DND-41 (cell line): ENCODE measurements around the gene LTBP1.

Experiments used
- ATAC-seq: fragments of 200-7000 bp; cut with Tn5 transposase; 3 replicates; pipeline ENCODE4 v1.9.1; 2021; ENCODE audit warnings: low read depth; ENCODE audit not compliant: insufficient read depth
- DNase-seq: peaks from one replicate; pipeline ENCODE4 v3.0.0-alpha.2; 2020
- H2AFZ ChIP-seq: 2 replicates; pipeline ENCODE4 v1.6.0; 2012; ENCODE audit warnings: low read depth, low read length
- H3K27ac ChIP-seq: 2 replicates; pipeline ENCODE4 v1.5.1; 2012; ENCODE audit warnings: low read length, inconsistent platforms
- H3K27me3 ChIP-seq: fragments of 200-600 bp; sonication (generic); 2 replicates; pipeline ENCODE4 v1.6.0; 2012; ENCODE audit warnings: low read length, mild to moderate bottlenecking, inconsistent platforms; ENCODE audit not compliant: insufficient read depth, poor library complexity
- H3K36me3 ChIP-seq: 2 replicates; pipeline ENCODE4 v1.5.1; 2012; ENCODE audit warnings: low read length, inconsistent platforms; ENCODE audit not compliant: insufficient read depth
- H3K4me1 ChIP-seq: 2 replicates; pipeline ENCODE4 v1.5.1; 2012; ENCODE audit warnings: mild to moderate bottlenecking, low read length; ENCODE audit not compliant: insufficient read depth
- H3K4me2 ChIP-seq: 2 replicates; pipeline ENCODE4 v1.6.0; 2012; ENCODE audit warnings: mild to moderate bottlenecking, moderate library complexity, low read length, inconsistent platforms; ENCODE audit not compliant: insufficient read depth
- H3K4me3 ChIP-seq, 2 experiments: fragments of 200-600 bp in 1 of 2; shearing (Covaris generic) in 1 of 2; 2 replicates each; pipeline ENCODE4 v1.5.1; 2012 to 2016; ENCODE audit warnings: inconsistent platforms in 2 of 2, low read length in 2 of 2, mild to moderate bottlenecking in 2 of 2, low read depth in 1 of 2, moderate library complexity in 1 of 2
- H3K79me2 ChIP-seq: 2 replicates; pipeline ENCODE4 v1.6.0; 2012; ENCODE audit warnings: low read length, inconsistent platforms; ENCODE audit not compliant: insufficient read depth
- H3K9ac ChIP-seq: 2 replicates; pipeline ENCODE4 v1.6.0; 2012; ENCODE audit warnings: low read depth, mild to moderate bottlenecking, inconsistent platforms, low read length, moderate library complexity
- H3K9me3 ChIP-seq: 2 replicates; pipeline ENCODE4 v1.5.1; 2012; ENCODE audit warnings: low read length, moderate library complexity, mild to moderate bottlenecking, inconsistent platforms; ENCODE audit not compliant: insufficient read depth, severe bottlenecking
- H4K20me1 ChIP-seq: 2 replicates; pipeline ENCODE4 v1.6.0; 2012; ENCODE audit warnings: low read length; ENCODE audit not compliant: insufficient read depth
- CTCF ChIP-seq: IDR thresholded peaks from 2 replicates; pipeline ENCODE4 v1.5.1; 2012; ENCODE audit warnings: borderline replicate concordance, low read length, moderate library complexity, mild to moderate bottlenecking; ENCODE audit not compliant: poor library complexity, severe bottlenecking; ENCODE audit errors: extremely low read depth
- EZH2 ChIP-seq: IDR thresholded peaks from 3 replicates; pipeline ENCODE4 v1.6.1; 2012; ENCODE audit warnings: borderline replicate concordance, low read depth, mild to moderate bottlenecking, moderate library complexity, low read length, inconsistent platforms; ENCODE audit not compliant: severe bottlenecking

The LTBP1 gene

GRCh38 chr2:33030326-33030725 lies 83.6 kb downstream of the LTBP1 start:
- H3K9ac ChIP-seq: no peak overlapping the region
- no peaks in the 10 kb centered on the region for H3K36me3 ChIP-seq

GRCh38 chr2:33032245-33032644 lies 85.5 kb downstream of the LTBP1 start:
- H2AFZ ChIP-seq: no peak overlapping the region
- no peak overlapping the region for H3K4me3 ChIP-seq
- no peaks in the 10 kb centered on the region for H4K20me1 ChIP-seq
- no peak overlapping the region for H3K4me2 ChIP-seq
- TF ChIP-seq CTCF (no peak), EZH2 (no peak)
- no peaks in the 10 kb centered on the region for H3K36me3 ChIP-seq
- no peak overlapping the region for H3K27ac ChIP-seq
- no peaks in the 10 kb centered on the region for H3K4me1 ChIP-seq
- H3K27me3 ChIP-seq: no peaks in the 10 kb centered on the region
- no peak for DNase-seq
- no peak overlapping the region for H3K9ac ChIP-seq
- H3K79me2 ChIP-seq: no peaks in the 10 kb centered on the region
- H3K9me3 ChIP-seq: no peaks in the 10 kb centered on the region
- ATAC-seq: no peak

More at GRCh38 chr2:33030326-33030725, 83.6 kb downstream of the LTBP1 start:
- Histone ChIP-seq H3K79me2 (no peaks in the 10 kb centered on the region), H3K27ac (no peak overlapping the region), H3K4me3 (no peak overlapping the region), H3K4me2 (no peak overlapping the region), H2AFZ (no peak overlapping the region), H3K9me3 (no peaks in the 10 kb centered on the region), H4K20me1 (no peaks in the 10 kb centered on the region), H3K4me1 (no peaks in the 10 kb centered on the region), H3K27me3 (no peaks in the 10 kb centered on the region)
- ATAC-seq: no peak
- no peak for DNase-seq
- no peak for TF ChIP-seq CTCF
- no peak for TF ChIP-seq EZH2

- Histone ChIP-seq H3K36me3 (no peaks in the 10 kb centered on the region), H3K9me3 (no peaks in the 10 kb centered on the region), H3K79me2 (no peaks in the 10 kb centered on the region), H2AFZ (no peak overlapping the region), H3K27ac (no peak overlapping the region), H3K9ac (no peak overlapping the region), H4K20me1 (no peaks in the 10 kb centered on the region), H3K4me3 (no peak overlapping the region), H3K27me3 (no peaks in the 10 kb centered on the region), H3K4me1 (no peaks in the 10 kb centered on the region), H3K4me2 (no peak overlapping the region)
- DNase-seq (no peak), ATAC-seq (peak; percentile 53; the same call in 1 of the 3 replicates)
- TF ChIP-seq EZH2: no peak
- TF ChIP-seq CTCF: peak; percentile 57
Measured at GRCh38 chr2:33033606-33034081, 86.9 kb downstream of the LTBP1 start.

GRCh38 chr2:33034784-33035183 lies 88.0 kb downstream of the LTBP1 start:
- no peak for TF ChIP-seq EZH2
- peak; percentile 23 for TF ChIP-seq CTCF
- Histone ChIP-seq H3K27ac (no peak overlapping the region), H3K36me3 (no peaks in the 10 kb centered on the region), H3K4me1 (no peaks in the 10 kb centered on the region), H2AFZ (no peak overlapping the region), H3K9me3 (no peaks in the 10 kb centered on the region), H3K79me2 (no peaks in the 10 kb centered on the region), H3K4me3 (no peak overlapping the region), H3K4me2 (no peak overlapping the region), H4K20me1 (no peaks in the 10 kb centered on the region), H3K9ac (no peak overlapping the region), H3K27me3 (no peaks in the 10 kb centered on the region)
- no peak for ATAC-seq
- DNase-seq: no peak
